PC-9 (cell line): ENCODE results near the gene FAIM.

Experiments
- CTCF ChIP-seq: fragments of 200-600 bp; sonication (generic); conservative IDR thresholded peaks from 2 replicates; pipeline ENCODE4 v1.6.1; 2017; ENCODE audit warnings: mixed run types, antibody characterized with exemption, mild to moderate bottlenecking, moderate library complexity
- EZH2 ChIP-seq: fragments of 200-600 bp; sonication (generic); IDR thresholded peaks from 2 replicates; pipeline ENCODE4 v1.8.0; 2017; ENCODE audit warnings: antibody characterized with exemption, low read depth

DNA sequence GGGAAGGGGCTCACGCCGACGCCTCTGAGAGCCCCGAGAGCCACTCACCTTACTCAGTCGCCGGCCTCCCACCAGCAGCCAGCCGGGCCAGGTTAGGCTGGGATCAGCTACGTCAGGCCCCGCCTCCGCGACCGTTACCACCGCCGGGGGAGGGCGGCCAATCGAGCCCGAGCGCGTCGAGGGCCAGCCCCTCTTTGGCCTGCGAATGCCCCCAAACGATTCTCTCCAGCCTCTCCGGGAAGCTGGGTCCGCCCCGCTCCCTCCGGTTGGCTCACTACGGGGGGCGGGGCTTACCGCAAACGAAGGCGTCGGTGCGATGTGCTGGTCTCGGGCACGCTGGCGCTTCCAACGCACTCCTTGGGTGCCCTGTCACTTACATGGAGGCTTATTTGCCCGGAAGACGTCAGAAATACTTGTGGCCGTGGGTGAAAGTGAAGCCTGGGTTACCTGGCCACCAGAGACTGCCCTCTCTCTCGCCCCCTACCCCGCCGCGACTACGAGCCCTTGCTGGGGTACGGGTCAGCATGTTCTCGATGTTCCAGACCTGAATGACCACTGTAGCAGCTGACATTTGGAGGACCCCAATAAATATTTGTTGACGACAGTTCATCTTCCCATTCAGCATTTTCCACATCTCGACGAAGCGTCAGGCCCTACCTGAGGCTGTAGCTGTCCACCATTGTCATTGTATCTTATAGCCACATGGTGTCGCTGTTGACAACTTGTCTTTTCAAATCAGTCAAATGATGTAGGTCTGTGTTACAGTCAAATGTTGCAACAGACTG lies 14.2 kb upstream of the FAIM start, which contains the start of gene CEP70:
- peak; percentile 93 for TF ChIP-seq CTCF
- no peak for TF ChIP-seq EZH2
